GM21360 (cell line): ENCODE measurements around the gene HSF2BP.
"Not testable (repeated sequence)": the region's sequence is repeated elsewhere in the genome, so short reads cannot be mapped to it uniquely, and the experiment has no call there.

Experiments
- ATAC-seq: cut with Tn5 transposase; IDR thresholded peaks from one replicate; pipeline ENCODE4 v1.9.1; 2021; ENCODE audit warnings: mild to moderate bottlenecking, moderate library complexity; ENCODE audit not compliant: unreplicated experiment

The HSF2BP gene

DNA sequence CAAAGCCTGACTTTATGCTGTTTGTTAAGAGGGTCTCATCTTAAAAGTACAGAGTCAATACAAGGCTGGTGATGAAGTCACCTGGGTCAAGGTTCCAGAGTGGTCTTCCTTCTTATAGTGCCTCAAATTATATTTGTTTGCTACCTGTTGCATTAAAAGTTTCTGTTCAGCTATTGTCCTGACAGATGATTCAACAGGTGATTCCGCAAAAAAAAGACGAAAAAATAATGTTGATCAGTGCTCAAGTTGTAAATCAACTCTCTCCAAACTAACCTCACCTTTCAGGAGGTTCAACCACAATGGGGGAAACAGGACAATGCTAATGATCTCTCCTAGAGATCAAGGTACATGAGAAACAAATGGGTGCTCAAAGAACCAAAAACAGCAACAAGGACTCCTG is 35.7 kb downstream of the HSF2BP start:
- ATAC-seq: no peak

DNA sequence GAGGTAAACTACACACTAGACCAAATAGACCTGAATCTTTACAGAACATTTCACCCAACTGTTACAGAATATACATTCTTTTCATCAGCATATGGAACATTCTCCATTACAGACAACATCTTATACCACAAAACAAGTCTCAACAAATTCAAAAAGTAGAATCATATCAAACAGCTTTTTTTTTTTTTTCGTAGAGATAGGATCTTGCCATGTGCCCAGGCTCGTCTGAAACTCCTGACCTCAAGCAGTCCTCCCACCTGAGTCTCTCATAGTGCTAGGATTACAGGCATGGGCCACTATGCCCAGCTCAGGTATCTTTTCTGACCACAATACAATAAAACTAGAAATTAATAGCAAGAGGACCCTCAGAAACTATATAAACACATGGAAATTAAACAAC is 36.5 kb downstream of the HSF2BP start:
- no peak for ATAC-seq

DNA sequence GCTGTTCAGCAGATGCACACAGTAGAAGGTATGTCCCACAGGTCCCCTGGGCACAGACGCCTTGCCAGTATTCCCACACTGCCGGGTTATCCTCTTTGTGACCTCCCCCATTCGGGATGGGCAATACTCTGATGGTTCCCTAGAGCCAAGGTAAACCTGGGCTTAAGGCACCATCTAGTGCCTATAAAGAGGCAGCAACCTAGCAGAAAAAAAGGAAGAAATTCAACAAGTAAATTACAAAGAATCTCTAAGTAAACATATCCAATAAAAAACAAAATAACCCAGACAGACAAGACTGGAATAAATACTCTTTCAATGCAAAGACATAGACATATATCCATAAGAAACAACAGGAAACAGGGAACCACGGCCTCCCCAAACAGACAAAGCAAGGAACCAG is 39.4 kb downstream of the HSF2BP start:
- no peak for ATAC-seq

DNA sequence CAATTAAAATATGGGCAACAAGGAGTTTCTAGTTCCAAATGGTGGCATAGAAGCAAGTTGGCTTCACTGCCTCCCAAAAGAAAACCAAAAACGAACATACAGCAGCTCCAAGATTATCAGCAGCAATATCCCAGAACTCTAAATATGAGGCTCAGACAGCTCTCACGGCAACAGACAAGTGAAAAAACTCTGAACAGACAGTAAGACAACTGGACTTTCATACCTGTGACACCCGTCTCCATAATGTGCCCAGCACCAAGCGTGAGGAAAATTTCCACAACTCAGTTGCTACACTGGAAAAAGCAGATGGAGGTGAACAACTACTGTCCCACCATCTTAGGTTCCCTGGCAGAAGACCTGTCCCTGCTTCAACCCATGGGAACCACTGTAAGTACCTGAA is 39.9 kb downstream of the HSF2BP start:
- no peak for ATAC-seq

DNA sequence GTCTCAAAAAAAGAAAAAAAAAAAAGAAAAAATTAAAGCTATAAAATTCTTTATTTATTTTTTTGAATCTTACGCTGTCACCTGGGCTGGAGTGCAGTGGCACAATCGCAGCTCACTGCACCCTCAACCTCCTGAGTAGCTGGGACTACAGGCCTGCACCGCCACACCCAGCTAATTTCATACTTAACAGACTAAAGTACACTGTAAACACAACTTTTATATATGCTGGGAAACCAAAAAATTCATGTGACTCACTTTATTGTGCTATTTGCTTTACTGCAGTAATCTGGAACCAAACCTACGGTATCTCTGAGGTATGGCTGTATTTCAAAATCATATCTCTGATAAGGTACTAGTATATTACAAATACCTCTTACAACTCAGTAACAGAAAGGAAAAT is 40.3 kb downstream of the HSF2BP start:
- ATAC-seq: no peak

DNA sequence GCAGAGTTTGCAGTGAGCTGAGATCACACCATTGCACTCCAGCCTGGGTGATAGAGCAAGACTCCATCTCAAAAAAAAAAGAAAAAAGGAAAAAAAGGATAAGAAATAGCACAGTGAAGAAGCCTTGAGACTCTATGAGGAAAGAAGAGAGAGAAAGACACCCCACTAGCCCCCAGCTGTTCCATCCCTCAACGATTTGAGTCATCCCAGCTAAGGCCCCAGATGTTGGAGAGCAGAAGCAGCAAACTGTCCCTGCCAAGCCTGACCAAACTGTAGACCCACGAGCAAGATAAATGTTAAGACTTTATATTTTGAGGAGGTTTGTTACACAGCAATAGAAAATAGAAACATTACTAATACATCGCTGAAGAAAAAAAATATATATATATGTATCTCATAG is 42.4 kb downstream of the HSF2BP start:
- ATAC-seq: not testable (repeated sequence)

DNA sequence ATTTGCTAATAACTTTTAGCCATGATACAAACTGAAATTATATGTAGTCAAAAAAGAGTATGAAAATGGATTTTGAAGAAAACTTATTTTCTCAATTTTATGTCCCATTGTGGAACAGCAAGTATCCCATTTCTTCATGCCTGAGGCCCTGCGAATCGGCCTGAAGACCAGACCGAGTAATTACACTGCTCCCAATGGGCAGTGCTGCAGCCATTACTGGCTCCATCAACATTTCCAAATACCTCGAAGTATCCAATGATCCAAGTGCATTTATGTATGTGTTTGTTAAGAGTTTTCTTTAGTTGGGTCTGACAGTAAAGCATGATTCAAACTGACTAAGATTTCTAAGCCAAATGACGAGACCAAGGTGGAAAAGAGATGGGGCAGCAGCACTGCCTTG is 44.4 kb downstream of the HSF2BP start:
- no peak for ATAC-seq

DNA sequence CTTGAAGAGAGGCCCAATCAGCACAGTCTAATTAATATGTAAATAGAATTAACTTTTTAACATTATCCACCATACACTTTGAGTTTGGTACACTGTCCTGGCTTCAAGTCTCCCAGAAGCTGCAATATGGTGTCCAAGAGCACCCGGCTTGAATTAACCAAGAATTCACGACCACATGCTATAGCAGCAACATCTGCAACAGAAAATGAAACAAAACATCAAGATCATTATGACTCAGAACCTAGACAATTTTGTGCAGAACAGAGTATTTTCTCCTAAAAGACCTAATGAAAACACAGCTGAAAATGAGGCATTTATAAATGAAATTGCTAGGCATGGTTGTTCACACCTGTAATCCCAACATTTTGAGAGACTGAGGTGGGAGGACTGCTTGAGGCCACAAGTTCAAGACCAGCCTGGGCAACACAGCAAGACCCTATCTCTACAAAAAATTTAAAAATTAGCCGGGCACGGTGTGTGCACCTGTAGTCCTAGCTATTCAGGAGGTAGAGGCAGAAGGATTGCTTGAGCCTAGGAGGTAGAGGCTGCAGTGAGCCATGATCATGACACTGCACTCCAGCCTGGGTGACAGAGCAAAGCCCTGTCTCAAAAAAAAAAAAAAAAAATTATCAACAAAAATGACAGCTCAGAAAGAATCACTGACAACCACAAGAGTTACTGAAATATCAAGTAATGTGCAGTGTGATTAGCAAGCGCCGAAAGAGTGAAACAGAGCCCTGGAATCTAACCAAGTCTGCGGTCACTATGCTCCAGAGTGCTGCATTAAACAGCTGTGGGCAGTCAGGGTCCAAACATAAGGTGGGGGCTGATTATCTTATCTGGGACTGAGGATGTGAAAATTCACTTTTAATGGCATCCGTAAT is 45.3 kb downstream of the HSF2BP start:
- ATAC-seq: no peak

DNA sequence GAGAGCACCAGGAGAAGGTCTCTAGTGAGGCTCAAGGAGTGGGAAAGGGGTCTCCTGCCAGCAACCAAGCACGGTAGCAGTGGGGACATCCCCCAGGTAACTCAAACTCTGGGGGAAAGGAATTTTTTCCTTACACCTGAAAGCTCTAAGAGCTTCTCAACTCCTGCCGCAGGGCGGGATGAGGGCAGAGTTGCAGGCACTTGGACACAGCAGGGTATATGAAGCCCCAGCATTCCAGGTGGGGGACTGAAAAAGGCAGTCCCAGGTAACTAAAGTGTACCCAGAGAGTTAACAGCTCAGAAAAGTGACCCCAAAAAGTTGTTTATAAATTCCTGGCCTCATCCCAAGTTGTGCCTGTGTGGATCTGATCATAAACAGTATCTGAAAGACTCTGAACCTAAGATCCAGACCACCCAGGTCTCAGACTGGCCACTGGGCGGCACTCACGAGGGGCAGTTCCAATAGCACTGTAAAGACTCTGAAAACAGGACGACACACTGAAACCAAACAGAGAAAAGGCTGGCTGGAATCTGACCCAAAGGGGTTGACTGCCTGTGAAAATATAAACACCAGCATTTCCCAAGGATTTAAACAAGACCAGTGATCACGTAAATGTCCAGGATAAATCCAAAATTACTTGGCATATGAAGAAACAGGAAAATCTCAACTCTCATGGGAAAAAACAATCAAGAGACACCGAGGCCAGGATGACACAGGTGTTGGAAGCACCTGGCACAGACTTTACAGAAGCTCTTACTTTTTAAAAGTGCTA is 47.5 kb downstream of the HSF2BP start:
- ATAC-seq: no peak

DNA sequence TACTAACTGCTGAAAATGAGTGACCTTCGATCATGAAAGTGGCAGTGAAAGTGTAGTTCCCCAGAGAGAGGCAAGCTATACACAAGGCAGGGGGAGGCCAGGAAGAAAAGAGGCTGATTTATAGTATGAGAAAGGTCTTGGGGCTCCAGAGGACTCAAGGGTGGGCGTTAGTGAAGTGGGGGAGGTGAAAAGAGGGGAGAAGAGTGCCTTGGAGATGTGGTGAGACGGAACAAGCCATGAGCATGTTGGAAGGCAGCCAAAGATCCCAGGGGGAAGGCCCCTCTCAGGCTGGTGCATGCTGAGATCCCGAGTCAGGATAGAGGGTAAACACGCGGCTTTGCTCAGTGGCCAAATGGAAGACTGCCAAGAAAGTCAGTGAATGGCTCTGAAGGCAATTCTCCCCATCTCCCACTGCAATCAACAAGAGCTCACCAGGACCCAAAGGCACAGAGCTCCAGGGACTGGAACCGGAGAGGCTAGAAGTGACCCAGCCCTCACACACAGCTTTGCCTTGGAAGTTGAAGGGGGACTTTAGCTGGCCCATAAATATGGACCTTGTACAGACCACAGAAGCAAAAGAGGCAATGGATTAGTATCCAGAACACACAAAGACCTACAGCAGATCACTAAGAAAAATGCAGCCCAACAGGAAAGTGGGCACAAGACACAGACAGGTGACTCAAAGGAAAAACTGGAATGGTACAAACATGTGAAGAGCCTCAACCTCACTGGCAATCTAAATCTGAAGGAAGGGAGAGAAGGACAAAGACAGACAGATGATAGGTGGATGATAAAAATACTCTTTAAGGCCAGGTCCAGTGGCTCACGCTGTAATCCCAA is 49.6 kb downstream of the HSF2BP start:
- ATAC-seq: no peak

DNA sequence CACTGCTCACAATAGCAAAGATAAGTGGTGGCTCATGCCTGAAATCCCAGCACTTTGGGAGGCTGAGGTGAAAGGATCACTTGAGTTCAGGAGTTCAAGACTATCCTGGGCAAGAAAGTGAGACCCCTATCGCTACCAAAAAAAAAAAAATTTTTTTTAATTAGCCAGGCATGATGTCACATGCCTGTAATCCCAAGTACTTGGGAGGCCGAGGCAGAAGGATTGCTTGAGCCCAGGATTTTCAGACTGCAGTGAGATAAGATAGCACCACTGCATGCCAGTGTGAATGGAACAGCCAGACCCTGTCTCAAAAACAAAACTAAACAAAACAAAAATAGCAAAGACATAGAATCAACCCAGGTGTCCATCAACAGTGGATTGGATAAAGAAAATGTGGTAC is 50.6 kb downstream of the HSF2BP start:
- no peak for ATAC-seq

DNA sequence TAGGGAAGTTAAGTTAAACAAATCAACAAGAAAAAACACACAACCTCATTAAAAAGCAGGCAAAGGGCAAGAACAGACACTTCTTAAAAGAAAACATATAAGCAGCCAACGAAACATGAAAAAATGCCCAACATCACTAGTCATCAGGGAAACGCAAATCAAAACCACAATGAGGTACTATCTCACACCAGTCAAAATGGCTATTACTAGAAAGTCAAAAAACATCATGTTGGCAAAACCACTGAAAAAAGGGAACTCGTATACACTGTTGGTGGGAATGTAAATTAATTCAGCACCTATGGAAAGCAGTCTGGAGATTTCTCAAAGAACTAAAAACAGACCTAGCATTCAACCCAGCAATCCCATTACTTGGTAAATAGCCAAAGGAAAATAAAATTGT is 51.1 kb downstream of the HSF2BP start:
- ATAC-seq: no peak

DNA sequence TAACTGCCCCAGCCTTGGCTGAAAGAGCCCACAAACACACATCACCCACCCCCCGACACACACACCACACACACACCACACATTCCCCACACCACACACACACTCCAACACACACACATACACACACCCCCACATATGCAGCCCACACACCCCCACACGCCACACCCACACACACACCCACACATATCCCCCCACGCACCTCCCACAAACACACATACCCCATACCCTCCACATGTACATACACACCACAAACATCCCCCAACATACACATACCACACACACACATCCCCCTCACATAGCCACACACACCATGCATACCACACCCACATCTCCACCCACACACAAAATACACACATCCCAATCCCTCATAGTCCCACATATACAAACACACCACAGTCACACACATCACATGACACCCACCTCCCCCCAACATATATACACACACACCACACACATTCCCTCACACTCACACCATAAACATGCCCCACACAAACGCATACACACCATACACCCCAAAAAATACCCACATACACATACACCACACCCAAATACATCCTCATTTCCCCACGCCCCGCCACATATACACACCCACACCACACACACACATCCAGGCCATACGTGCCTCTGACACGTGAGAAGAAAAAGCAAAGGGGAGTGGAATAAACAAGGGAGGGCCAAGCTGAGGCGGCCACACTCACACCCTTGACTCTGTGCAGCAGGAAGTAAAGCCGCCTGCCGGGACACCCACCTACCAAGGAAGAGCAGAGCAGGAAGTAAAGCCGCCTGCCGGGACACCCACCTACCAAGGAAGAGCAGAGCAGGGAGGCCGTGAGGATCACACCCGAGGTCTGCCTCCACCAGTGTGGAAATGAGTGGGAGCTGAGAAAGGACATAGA is 53.7 kb downstream of the HSF2BP start:
- no peak for ATAC-seq

DNA sequence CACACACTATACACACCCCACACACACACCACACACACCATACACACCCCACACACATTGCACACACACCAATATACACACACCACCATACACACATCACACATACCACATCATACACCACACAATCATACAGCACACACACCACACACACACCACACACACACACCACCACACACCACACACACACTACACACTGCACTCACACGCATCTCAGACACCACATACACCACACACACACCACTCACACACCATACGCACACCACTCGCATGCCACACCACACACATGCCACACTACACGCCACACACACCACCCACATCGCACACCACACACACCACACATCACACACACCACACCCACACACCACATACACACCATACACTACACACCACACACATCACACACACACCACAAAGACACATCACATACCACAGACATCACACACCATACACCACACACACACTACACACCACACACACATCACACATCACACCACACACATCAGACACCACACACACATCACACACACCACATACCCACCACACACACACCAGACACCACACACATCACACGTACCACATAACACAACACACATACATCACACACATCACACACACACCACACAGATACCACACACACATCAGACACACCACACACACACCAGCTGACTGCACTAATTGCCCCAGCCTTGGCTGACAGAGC is 54.6 kb downstream of the HSF2BP start:
- no peak for ATAC-seq

DNA sequence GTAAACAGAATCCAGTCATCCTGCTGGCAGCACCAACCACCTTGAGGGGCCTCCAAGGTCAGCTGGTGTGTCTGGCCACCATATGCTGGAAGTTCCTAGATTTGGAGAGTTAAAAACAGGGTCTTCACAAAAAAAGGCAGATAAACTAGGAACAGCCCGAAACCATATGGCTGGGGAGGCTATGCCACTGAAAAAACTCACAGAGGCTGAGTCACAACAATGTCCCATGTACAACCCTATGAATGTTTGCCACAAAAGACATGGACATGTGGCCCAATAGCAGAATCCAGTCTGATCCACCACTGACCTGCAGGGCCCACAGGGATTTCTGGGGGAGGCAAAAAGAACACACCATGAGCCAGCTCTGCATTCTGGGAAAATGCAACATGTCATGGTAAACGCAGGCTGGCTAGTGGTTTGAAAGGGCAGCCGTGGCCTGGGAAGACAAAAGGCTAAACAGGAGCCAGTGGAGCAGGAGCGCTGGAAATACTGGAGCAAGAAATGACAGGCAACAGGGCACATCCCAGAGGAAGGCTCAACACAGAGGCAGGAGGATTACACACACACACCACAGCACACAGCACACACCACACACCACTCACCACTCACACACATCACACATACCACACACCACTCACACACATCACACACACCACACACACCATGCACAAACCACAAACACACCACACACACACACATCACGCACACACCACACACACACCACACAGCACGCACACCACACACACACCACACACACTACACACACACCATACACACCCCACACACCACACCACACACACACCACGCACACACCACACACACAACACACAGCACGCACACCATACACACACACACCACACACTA is 55.4 kb downstream of the HSF2BP start:
- no peak for ATAC-seq

DNA sequence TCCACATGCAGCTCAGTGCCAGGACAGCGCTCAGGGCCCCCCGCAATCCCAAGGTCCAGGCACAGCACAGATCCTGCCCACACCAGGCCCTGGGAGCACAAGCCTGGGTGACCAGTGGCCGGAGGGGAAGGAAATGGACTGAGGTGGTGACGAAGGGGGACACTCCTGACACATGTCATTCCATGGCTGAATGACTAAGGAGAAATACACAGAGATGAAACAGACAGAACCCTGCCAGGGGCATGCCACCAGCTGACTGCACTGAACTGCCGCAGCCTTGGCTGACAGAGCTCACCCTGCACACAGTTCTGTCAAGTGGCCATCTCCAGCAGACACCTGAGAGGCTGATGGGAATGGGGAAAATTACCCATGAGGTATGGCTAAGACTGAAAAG is 56.1 kb downstream of the HSF2BP start:
- no peak for ATAC-seq

DNA sequence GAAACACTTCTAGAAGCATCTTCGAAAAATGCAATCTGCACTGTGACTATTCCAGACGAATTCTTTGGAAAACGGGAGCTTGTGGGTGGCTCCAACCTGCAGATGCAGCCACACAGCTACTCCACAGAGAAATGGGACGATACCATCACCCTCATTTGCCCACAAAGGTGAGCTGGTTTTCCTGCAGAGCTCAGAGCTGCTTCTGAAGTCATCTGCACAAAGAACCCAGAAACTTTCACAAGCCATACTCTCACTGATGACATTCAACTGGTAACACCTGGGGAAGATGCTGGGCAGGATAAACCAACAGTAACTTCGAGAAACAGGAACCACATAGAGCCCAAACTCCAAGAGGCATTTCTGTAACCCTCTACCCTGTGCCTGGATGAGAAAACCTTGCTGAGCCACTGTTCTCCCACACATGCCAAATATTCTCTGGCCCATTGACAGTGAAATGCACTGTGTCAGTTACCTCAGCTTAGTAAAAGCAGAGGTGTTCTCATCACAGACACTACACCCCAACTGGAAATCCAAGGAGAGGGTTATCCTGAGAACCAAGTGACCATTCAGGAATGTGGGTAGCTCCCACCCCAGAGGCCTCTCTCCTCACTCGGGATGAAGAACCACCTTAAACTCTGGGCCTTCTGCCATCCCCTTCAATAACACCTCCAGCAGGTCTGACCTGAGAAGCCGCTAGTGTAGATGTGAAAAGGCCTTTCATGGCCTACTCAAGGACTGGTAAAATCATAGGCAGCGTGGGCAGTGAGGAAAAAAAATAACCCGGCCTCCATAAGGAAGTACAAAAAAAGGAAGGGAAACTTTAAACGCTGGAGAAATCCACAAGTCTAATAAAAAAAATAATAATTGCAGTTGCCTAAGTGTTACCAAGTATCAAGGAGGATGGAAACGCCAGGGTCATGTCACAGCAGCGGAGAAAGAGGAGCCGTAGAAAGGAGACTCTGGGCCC is 56.7 kb downstream of the HSF2BP start:
- ATAC-seq: no peak
